ENCODE results near the gene ENOX2.

- TF ChIP-seq YY1 (IDR thresholded peaks at IDR 0.05; ENCODE audit: insufficient read depth, insufficient read length) (no peak), SUZ12 (IDR thresholded peaks at IDR 0.05; ENCODE audit: extremely low read depth, insufficient read depth, insufficient read length) (no peak), ZNF274 (IDR thresholded peaks at IDR 0.05; ENCODE audit: low read depth, low read length) (no peak)
These were observed 253.3 kb downstream of the ENOX2 start for GRCh38 chrX:130649738-130650137.

Measured in NT2/D1 (cell line).